Neural progenitor cell (in vitro differentiated cells): ENCODE data around the gene ISCA1. TPM values are rescaled to one million over a fixed set of nuclear protein-coding genes. Genes with fewer than 3 reads are reported as not detected.

Experiments used
- DNase-seq: peaks from one replicate; pipeline ENCODE4 v3.0.0-alpha.2; 2016; ENCODE audit warnings: low spot score
- H2AFZ ChIP-seq: fragments of 200-600 bp; sonication (generic); replicated peaks from 2 replicates; pipeline ENCODE4 v1.6.1; 2016; ENCODE audit warnings: antibody characterized with exemption
- H3F3A ChIP-seq: fragments of 200-600 bp; sonication (generic); 2 replicates; pipeline ENCODE4 v1.6.1; 2016; ENCODE audit warnings: antibody characterized with exemption, low read depth
- H3K27ac ChIP-seq: fragments of 200-600 bp; sonication (generic); 2 replicates; pipeline ENCODE4 v1.5.1; 2016; ENCODE audit warnings: mild to moderate bottlenecking
- H3K27me3 ChIP-seq: fragments of 200-600 bp; sonication (generic); 2 replicates; pipeline ENCODE4 v1.6.1; 2016; ENCODE audit warnings: mild to moderate bottlenecking, moderate library complexity
- H3K36me3 ChIP-seq: fragments of 200-600 bp; sonication (generic); 2 replicates; pipeline ENCODE4 v1.5.1; 2016
- H3K4me1 ChIP-seq: fragments of 200-600 bp; sonication (generic); 2 replicates; pipeline ENCODE4 v1.6.1; 2016; ENCODE audit warnings: mixed run types
- H3K4me2 ChIP-seq: fragments of 200-600 bp; sonication (generic); 2 replicates; pipeline ENCODE4 v1.6.1; 2016
- H3K4me3 ChIP-seq: fragments of 200-600 bp; sonication (generic); 2 replicates; pipeline ENCODE4 v1.5.1; 2016
- H3K79me2 ChIP-seq: fragments of 200-600 bp; sonication (generic); 2 replicates; pipeline ENCODE4 v1.6.1; 2016; ENCODE audit warnings: low read depth
- H3K9ac ChIP-seq: fragments of 200-600 bp; sonication (generic); 2 replicates; pipeline ENCODE4 v1.6.1; 2016
- H3K9me3 ChIP-seq: fragments of 200-600 bp; sonication (generic); 2 replicates; pipeline ENCODE4 v1.5.1; 2016; ENCODE audit warnings: low read depth
- H4K20me1 ChIP-seq: fragments of 200-600 bp; sonication (generic); 2 replicates; pipeline ENCODE4 v1.6.1; 2016; ENCODE audit warnings: low read depth
- H3K27ac Mint-ChIP-seq: 3 replicates; pipeline ENCODE4 v1.8.0; 2021; ENCODE audit warnings: mixed read lengths
- H3K27me3 Mint-ChIP-seq: 2 replicates; pipeline ENCODE4 v1.8.0; 2022; ENCODE audit warnings: low read depth, mild to moderate bottlenecking, inconsistent platforms, moderate library complexity, mixed read lengths; ENCODE audit not compliant: insufficient read depth
- H3K36me3 Mint-ChIP-seq: 3 replicates; pipeline ENCODE4 v1.8.0; 2021; ENCODE audit warnings: mixed read lengths
- H3K4me1 Mint-ChIP-seq: 3 replicates; pipeline ENCODE4 v1.8.0; 2021; ENCODE audit warnings: mixed read lengths
- H3K4me3 Mint-ChIP-seq: 3 replicates; pipeline ENCODE4 v1.8.0; 2021; ENCODE audit warnings: mild to moderate bottlenecking, moderate library complexity, mixed read lengths
- H3K9me3 Mint-ChIP-seq: 3 replicates; pipeline ENCODE4 v1.8.0; 2020; ENCODE audit warnings: mixed read lengths
- EZH2 ChIP-seq: fragments of 200-600 bp; sonication (generic); IDR thresholded peaks from 2 replicates; pipeline ENCODE4 v1.6.1; 2017; ENCODE audit warnings: antibody characterized with exemption, mild to moderate bottlenecking, moderate library complexity
- EZH2phosphoT487 ChIP-seq: fragments of 200-600 bp; sonication (generic); IDR thresholded peaks from 2 replicates; pipeline ENCODE4 v1.6.1; 2017; ENCODE audit warnings: antibody characterized with exemption
- total RNA-seq: library from RNA; depleted of rRNA; stranded (reverse); fragments of >200 nt; gene quantifications from 2 replicates; pipeline ENCODE4 v1.2.3, GENCODE V29; 2015; ENCODE audit warnings: low replicate concordance
- TF ChIP-seq, protein P1 (sequence below): fragments of 200-600 bp; sonication (generic); IDR thresholded peaks from 2 replicates; pipeline ENCODE4 v1.5.1; 2017; ENCODE audit warnings: antibody characterized with exemption, mild to moderate bottlenecking

Gene ISCA1
- 27.9 and 42.9 TPM in 2 replicates for total RNA-seq

DNA sequence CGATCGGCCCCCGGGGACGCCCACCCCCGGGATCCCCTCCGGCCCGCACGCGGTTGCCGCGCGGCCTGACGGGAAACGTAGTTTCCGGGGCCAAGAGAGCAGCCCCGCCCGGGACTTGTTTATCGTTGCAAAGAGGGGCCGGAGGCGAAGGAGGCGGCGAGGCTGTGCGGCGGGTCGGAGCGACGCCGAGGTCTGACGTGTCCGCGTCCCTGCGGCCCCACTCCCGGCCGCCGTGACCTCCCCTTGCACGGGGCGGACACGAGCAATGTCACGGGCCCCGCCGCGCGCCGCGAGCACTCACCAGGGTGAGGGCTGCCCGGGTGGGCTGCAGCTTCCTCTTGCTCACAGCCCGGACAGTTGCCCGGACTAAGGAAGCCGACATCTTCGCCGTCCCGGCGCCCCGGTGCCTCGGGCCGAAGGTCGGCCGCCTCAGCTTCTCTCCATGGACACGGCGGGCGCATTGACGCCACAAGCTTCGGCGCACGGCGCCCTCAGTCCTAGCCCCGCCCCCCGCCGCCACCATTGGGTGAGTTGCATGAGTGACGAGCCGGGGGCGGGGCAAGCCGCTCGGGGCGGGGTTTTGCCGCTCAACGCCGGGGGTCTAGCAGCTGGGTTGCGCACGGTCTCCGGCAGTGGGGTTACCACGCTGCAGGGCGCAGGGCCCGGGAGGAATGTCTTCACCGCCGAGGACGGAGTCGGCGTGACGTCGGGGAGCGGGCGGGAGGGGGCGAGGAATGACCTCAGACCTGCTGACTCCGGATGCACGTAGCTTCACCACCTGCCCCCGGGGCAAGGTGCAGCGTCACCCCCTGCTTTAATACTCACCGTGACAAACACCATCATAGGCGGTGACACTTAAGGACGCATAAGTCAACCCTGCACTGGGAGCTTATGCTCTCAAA, at the start of gene ISCA1:
Gene ISCA1 (minus strand): TSS at position 462 of the 902 bp plus-strand sequence. CDS start 80 bp downstream, at position 382.
- Mint-ChIP-seq H3K27me3 (peaks cover 5% of the 10 kb centered on the region), H3K4me1 (peaks cover 47% of the 10 kb centered on the region), H3K9me3 (no peaks in the 10 kb centered on the region), H3K27ac (peak within 1 kb of the TSS; percentile 83), H3K36me3 (peaks cover 6% of the 10 kb centered on the region), H3K4me3 (peak within 1 kb of the TSS; percentile 93)
- Histone ChIP-seq H3K4me1 (peaks cover 18% of the 10 kb centered on the region), H3F3A (peaks cover 20% of the 10 kb centered on the region), H3K9ac (peak within 1 kb of the TSS; percentile 52), H3K9me3 (no peaks in the 10 kb centered on the region), H3K36me3 (no peaks in the 10 kb centered on the region), H3K79me2 (peaks cover 41% of the 10 kb centered on the region), H3K4me2 (peak within 1 kb of the TSS; percentile 93), H3K27ac (peak within 1 kb of the TSS; percentile 63), H2AFZ (peak within 1 kb of the TSS; percentile 82), H4K20me1 (peaks cover 11% of the 10 kb centered on the region), H3K4me3 (peak within 1 kb of the TSS; percentile 70), H3K27me3 (peaks cover 10% of the 10 kb centered on the region)
- peak; percentile 99 for DNase-seq
- TF ChIP-seq EZH2 (no peak), EZH2phosphoT487 (no peak)
- TF ChIP-seq, protein P1, sequence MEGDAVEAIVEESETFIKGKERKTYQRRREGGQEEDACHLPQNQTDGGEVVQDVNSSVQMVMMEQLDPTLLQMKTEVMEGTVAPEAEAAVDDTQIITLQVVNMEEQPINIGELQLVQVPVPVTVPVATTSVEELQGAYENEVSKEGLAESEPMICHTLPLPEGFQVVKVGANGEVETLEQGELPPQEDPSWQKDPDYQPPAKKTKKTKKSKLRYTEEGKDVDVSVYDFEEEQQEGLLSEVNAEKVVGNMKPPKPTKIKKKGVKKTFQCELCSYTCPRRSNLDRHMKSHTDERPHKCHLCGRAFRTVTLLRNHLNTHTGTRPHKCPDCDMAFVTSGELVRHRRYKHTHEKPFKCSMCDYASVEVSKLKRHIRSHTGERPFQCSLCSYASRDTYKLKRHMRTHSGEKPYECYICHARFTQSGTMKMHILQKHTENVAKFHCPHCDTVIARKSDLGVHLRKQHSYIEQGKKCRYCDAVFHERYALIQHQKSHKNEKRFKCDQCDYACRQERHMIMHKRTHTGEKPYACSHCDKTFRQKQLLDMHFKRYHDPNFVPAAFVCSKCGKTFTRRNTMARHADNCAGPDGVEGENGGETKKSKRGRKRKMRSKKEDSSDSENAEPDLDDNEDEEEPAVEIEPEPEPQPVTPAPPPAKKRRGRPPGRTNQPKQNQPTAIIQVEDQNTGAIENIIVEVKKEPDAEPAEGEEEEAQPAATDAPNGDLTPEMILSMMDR = no peak

DNA sequence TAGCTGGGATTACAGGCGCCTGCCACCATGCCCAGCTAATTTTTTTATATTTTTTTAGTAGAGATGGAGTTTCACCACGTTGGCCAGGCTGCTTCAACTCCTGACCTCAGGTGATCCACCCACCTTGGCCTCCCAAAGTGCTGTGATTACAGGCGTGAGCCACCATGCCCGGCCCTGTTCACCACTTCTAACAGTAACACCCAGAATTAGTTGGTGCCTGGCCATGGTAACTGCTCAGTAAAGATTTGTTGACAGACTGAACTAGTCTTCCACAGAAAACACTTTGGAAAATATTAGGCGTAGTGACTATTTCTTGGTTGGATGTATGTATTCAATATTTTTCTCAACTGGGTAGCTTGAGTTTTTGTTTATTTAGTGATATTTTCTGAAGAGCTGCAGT, 47.8 kb upstream of the ISCA1 start:
- peaks cover 9% of the 10 kb centered on the region for H3K36me3 ChIP-seq
- H3K27me3 Mint-ChIP-seq = no peaks in the 10 kb centered on the region
- H4K20me1 ChIP-seq = peaks cover 9% of the 10 kb centered on the region
- H3F3A ChIP-seq = no peaks in the 10 kb centered on the region
- no peak overlapping the region for H3K4me3 ChIP-seq
- TF ChIP-seq EZH2 (no peak), EZH2phosphoT487 (no peak)
- TF ChIP-seq, protein P1 = no peak
- H3K4me1 Mint-ChIP-seq = peaks cover 3% of the 10 kb centered on the region
- H3K4me3 Mint-ChIP-seq = no peak overlapping the region
- no peak overlapping the region for H3K27ac Mint-ChIP-seq
- no peak for DNase-seq
- no peak overlapping the region for H2AFZ ChIP-seq
- H3K79me2 ChIP-seq = no peaks in the 10 kb centered on the region
- H3K4me1 ChIP-seq = peaks cover 12% of the 10 kb centered on the region
- no peaks in the 10 kb centered on the region for H3K9me3 ChIP-seq
- H3K27ac ChIP-seq = no peak overlapping the region
- H3K9me3 Mint-ChIP-seq = no peaks in the 10 kb centered on the region
- H3K27me3 ChIP-seq = no peaks in the 10 kb centered on the region
- no peak overlapping the region for H3K4me2 ChIP-seq
- H3K9ac ChIP-seq = no peak overlapping the region
- peaks cover 21% of the 10 kb centered on the region for H3K36me3 Mint-ChIP-seq

DNA sequence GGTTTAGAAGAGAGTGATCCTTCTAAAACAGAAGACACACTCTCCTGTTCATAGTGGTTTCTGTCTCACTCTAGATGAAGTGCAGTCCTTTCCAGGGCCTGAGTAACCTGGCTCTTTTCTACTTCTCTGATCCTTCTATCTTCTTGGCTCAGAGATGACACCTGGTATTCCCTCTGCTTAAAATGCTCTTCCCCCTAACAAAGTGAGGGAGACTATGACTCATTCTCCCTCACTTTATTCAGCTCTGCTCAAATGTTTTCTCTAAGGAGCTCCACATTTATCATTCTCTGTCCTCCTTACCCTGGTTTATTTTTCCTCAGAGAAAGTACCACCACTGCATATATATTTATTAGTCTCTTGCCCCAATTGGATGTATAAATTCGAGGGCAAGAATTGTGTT, 47.3 kb upstream of the ISCA1 start:
- DNase-seq = no peak
- Histone ChIP-seq H3K4me2 (no peak overlapping the region), H3K27me3 (no peaks in the 10 kb centered on the region), H2AFZ (no peak overlapping the region), H3K9ac (no peak overlapping the region), H3K79me2 (no peaks in the 10 kb centered on the region), H3K4me3 (no peak overlapping the region), H3K27ac (no peak overlapping the region), H3F3A (no peaks in the 10 kb centered on the region), H3K4me1 (peaks cover 12% of the 10 kb centered on the region), H3K36me3 (peaks cover 9% of the 10 kb centered on the region), H4K20me1 (peaks cover 9% of the 10 kb centered on the region), H3K9me3 (no peaks in the 10 kb centered on the region)
- Mint-ChIP-seq H3K36me3 (peaks cover 21% of the 10 kb centered on the region), H3K27ac (no peak overlapping the region), H3K4me1 (peaks cover 3% of the 10 kb centered on the region), H3K27me3 (no peaks in the 10 kb centered on the region), H3K9me3 (no peaks in the 10 kb centered on the region), H3K4me3 (no peak overlapping the region)
- TF ChIP-seq EZH2 (no peak), EZH2phosphoT487 (no peak)
- TF ChIP-seq, protein P1 = no peak
